ENCODE data around the gene MYZAP.

DNA sequence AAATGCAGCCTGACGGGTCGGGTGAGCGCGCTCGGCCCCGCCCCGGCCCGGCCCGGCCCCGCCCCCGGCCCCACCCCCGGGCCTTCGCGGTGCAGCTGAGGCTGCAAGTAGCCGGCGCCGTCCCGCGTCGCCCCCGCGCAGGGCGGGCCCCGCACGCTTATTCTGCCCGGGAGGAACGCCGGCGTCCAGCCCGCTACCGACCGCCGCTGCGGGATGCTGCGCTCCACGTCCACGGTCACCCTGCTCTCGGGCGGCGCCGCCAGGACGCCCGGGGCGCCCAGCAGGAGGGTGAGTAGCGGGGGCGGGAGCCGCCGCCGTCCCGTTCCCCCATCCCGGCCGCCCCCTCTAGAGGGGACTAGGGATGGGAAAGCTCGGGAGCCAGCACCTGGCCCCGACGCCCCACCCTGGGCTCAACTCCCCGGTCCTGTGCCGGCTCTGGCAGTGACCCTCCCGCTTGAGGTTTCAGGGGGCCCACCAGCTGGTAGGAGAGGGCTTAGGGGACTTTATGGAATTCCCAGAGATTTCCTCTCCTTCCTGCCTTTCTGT is at the start of gene MYZAP:
- TF ChIP-seq TSC22D2 (CRISPR knock-in tag; IDR thresholded peaks at IDR 0.05; ENCODE audit: borderline replicate concordance) (no peak), NR2C2 (CRISPR knock-in tag; IDR thresholded peaks at IDR 0.05; ENCODE audit: borderline replicate concordance) (no peak), ZNF331 (CRISPR knock-in tag; IDR thresholded peaks at IDR 0.05) (no peak)
